HTR-8/SVneo (cell line): ENCODE results near the gene KRTAP5-5.

ENCODE experiments used
- DNase-seq: peaks from one replicate; pipeline ENCODE4 v3.0.0; 2011; ENCODE audit warnings: low spot score, mixed read lengths; ENCODE audit not compliant: insufficient read length
- FAIRE-seq: peaks from 2 replicates; lab custom pipeline; 2011; peaks lifted over from hg19 to GRCh38; lab: Jason Lieb, UNC

Gene KRTAP5-5

DNA sequence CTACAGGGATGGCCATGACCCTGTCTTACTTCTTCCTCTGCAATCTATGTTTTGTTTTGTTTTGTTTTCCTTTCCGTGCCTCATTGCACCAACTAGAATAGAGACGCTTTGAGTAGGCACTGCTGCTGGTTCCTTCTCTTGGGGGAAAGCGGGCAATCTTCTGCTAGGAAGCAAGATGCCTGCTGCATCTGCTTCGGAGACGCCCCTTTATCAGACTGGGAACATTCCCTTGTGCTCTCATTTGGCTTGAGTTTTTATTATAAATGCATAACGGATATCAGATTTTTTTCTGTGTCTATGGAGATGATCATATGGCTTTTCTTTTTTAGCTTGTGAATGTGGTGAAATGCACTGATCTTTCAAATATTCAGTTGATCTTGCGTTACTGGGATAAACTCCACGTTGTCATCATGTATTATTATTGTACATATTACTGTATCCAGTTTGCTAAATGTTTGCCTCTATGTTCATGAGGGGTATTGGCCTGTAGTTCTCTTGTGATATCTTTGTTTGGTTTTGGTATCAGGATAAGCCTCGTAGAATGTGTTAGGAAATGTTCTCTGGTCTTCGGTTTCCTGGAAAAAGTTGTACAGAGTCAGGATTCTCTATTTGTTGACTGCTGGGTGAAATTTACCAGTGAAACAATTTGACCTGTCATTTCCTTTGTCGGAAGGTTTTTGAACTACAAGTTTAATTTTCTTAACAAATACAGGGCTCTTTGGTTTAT, 44.0 kb downstream of the KRTAP5-5 start:
- FAIRE-seq = no peak

DNA sequence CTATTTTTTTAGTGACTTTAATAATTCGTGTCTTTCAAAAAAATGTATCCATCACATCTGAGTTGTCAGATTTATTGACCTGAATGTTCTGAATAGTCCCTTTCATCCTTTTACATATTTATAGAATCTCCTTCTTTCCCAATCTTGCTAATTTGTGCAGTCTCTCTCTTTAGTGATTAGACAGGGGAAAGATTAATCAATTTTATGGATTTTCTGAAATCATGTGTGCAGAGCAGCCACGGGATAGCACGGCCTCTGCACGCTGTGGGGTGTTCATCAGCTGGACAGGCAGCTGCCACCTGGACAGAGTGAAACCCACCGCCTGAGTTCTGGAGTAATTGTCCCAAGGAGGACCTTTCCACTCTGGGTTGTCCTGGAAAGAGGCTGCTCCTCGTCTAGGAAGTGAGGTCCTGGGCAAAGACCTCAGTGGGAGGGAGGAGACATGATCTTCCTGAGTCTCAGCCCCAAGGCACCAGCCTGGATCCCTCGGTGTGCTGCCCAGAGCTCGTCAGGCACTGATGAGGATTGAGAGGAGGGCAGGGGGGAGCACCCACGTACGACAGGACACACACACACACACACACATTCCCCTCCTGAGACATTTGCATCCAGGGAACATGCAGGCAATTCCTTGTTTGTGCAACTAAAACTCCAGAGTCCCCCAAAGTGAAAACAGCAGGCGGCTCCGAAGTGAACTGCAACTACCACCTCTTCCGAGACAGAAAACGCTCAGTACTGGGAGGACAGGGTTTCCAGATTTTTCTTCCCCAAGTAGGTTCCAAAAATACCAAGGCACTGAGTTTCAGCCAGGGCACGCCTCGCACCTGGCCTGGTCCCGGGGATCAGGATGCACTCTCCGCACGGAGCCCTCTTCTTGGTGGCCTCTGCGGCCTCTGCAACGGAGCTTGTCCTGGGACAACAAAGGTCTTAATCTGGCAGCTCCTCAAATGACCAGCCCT, 44.9 kb downstream of the KRTAP5-5 start:
- DNase-seq (no peak), FAIRE-seq (no peak)

More for the DNA sequence above, 44.0 kb downstream of the KRTAP5-5 start:
- no peak for DNase-seq

DNA sequence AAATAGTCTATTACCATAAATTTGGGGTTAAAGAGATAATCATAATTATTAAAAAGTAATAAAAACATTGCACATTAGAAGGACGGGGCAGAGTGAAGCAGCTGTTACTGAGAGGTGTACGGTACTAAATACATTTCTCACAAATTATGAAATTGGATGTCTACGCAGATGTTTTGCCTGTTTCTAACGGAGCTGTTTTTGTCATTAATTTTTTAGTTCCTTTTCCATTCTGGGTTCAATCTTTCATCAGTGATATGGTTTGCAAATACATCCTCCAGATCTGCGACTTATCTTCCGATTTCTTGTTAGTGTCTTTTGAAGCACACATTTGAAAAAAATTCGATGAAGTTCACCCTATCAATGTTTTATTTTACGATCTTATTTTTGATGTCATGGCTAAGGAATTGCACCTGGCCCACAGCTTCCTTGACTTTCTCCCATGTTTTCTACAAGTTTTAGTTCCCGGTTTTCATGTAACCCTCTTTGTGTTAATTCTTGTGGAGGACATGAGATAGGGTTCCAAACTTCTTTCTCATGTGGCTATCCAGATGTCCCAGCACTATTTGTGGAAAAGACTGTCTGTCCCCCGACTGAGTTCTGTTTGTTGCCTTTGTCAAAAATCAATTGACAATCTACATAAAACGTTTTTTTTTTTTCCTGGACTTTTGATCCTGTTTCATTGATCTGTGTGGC, 46.1 kb downstream of the KRTAP5-5 start:
- FAIRE-seq = no peak
- no peak for DNase-seq

DNA sequence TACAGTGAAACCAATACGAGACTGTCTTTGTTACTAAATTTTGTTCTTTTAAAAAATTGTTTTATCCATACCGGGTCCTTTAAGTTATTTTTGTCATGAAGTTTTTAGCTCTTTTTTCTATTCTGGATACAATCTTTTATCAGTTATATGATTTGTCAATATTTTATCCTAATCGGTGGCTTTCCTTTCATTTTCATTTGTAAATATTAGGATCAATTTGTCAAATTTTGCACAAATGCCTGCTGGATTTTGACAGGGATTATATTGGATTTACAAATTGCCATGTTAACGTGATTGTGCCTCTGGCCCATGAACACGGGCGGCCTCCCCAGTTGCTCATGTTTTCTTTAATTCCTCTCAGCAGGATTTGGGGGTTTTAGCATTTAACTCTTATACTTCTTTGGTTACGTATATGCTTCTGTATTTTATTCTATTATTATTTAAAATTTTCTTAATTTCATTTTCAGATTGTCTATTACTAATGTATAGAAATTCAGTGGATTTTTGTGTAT, 46.7 kb downstream of the KRTAP5-5 start:
- DNase-seq = no peak
- FAIRE-seq = no peak

DNA sequence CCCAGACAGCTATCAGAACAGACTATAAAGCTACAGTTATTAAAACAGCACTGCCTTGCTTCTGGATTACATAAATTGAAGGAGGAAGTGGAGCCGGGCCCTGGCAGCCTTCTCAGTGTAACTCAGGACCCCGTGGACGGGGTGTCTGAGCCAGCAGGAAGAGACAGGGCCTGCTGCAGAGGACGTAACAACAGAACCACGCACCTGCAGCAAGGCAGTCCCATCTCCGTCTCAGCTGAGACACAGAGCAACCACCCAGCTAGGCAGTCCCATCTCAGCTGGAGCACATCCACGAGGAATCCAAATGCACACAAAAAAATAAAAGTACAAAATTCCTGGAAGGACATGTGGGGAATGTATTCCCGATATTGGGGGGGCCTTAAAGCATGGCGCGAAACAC, 50.3 kb downstream of the KRTAP5-5 start:
- DNase-seq (no peak), FAIRE-seq (no peak)
